ENCODE results near the gene GPATCH8.

Gene GPATCH8

DNA sequence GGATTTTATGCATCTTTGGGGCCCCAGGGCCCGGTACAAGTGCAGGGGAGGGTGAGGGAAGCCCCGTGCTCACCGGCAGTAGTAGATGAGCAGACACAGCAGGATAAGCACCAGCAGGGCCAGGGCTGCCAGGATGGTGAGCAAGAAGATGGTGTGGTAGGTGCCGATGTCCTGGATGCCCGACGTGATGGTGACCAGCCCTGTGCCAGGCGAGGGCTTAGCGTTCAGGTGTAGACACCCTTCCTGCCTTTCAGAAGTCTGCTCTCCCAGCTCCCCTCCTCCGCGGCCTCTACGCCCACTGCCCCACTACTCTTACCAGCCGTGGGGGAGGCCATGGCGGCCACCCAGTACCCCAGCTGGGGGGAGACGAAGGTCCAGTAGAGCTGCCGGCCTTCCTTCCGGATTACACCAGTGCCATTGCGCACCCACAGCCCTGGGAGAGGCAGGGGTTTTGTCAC is 147.5 kb downstream of the GPATCH8 start:
- no peaks in the 10 kb centered on the region for H4K20me1 ChIP-seq (ENCODE audit: insufficient read depth)

DNA sequence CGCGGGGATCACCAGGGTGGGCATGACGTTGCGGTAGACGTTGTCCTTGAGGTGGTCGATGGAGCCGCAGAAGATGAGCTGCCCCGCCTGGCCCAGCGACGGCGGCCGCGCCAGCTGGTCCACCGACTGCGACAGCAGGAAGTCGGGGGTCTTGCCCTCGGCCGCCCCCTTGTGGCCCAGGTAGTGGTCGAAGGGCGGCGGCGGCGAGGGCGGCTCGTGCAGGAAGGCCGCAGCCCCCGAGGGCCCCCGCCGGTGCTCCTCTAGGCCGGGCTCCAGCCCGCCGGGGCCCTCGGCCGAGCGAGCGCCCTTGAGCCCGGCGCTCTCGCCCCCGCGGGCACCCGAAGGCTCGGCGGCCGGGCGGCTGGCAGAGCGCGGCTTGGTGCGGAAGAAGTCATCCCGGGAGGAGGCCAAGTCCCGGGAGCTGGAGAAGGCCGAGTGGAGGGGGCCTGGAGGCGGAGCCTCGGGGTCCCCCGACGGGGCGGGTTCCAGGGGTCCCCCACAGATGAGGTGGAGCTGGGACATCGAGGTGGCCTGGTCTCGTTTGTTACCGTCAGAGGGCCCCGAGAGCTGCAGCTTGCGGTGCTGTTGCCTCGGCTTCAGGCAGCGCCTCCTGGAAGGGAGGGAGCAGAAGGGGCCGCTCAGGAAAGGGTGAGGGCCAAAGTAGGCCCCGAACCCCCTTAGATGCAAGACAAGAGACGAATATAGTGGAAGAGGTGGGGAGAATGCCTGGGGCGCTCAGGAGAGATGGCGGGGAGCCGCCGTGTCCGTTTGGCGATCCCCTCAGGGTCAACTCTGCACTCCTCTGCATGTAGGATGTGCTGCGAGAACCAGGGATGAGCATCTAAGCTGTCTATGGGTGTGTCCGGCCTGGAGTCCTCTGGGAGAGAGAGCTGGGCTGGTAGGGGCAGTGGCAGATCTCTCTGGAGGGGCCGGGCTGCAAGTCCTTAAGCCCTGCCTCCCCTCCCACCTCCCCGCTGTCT is 148.3 kb downstream of the GPATCH8 start:
- TF ChIP-seq, protein P1, sequence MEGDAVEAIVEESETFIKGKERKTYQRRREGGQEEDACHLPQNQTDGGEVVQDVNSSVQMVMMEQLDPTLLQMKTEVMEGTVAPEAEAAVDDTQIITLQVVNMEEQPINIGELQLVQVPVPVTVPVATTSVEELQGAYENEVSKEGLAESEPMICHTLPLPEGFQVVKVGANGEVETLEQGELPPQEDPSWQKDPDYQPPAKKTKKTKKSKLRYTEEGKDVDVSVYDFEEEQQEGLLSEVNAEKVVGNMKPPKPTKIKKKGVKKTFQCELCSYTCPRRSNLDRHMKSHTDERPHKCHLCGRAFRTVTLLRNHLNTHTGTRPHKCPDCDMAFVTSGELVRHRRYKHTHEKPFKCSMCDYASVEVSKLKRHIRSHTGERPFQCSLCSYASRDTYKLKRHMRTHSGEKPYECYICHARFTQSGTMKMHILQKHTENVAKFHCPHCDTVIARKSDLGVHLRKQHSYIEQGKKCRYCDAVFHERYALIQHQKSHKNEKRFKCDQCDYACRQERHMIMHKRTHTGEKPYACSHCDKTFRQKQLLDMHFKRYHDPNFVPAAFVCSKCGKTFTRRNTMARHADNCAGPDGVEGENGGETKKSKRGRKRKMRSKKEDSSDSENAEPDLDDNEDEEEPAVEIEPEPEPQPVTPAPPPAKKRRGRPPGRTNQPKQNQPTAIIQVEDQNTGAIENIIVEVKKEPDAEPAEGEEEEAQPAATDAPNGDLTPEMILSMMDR (conservative IDR thresholded peaks at IDR 0.05; ENCODE audit: low read depth, low read length) = no peak
- no peaks in the 10 kb centered on the region for H3K27me3 ChIP-seq (ENCODE audit: insufficient read depth, low read depth)
- H4K20me1 ChIP-seq (ENCODE audit: insufficient read depth) = no peaks in the 10 kb centered on the region
- no peak overlapping the region for H3K27ac ChIP-seq
- H2AFZ ChIP-seq (ENCODE audit: low read depth) = no peak overlapping the region
- no peak overlapping the region for H3K4me2 ChIP-seq
- peaks cover 6% of the 10 kb centered on the region for H3K4me1 ChIP-seq (ENCODE audit: low read depth, poor library complexity, severe bottlenecking)
- no peaks in the 10 kb centered on the region for H3K79me2 ChIP-seq (ENCODE audit: insufficient read depth, low read depth)
- no peak overlapping the region for H3K9ac ChIP-seq
- no peaks in the 10 kb centered on the region for H3K36me3 ChIP-seq (ENCODE audit: insufficient read depth)
- no peak overlapping the region for H3K4me3 ChIP-seq (IDR thresholded peaks at IDR 0.05; ENCODE audit: insufficient read depth, low read depth, low read length)

More for the DNA sequence above, 147.5 kb downstream of the GPATCH8 start:
- H3K4me1 ChIP-seq (ENCODE audit: low read depth, poor library complexity, severe bottlenecking) = peaks cover 6% of the 10 kb centered on the region
- no peak overlapping the region for H2AFZ ChIP-seq (ENCODE audit: low read depth)
- no peak overlapping the region for H3K9ac ChIP-seq
- no peaks in the 10 kb centered on the region for H3K36me3 ChIP-seq (ENCODE audit: insufficient read depth)
- H3K4me3 ChIP-seq (IDR thresholded peaks at IDR 0.05; ENCODE audit: insufficient read depth, low read depth, low read length) = no peak overlapping the region
- H3K27me3 ChIP-seq (ENCODE audit: insufficient read depth, low read depth) = no peaks in the 10 kb centered on the region
- no peaks in the 10 kb centered on the region for H3K79me2 ChIP-seq (ENCODE audit: insufficient read depth, low read depth)
- TF ChIP-seq, protein P1 (conservative IDR thresholded peaks at IDR 0.05; ENCODE audit: low read depth, low read length) = no peak
- no peak overlapping the region for H3K4me2 ChIP-seq
- H3K27ac ChIP-seq = no peak overlapping the region

DNA sequence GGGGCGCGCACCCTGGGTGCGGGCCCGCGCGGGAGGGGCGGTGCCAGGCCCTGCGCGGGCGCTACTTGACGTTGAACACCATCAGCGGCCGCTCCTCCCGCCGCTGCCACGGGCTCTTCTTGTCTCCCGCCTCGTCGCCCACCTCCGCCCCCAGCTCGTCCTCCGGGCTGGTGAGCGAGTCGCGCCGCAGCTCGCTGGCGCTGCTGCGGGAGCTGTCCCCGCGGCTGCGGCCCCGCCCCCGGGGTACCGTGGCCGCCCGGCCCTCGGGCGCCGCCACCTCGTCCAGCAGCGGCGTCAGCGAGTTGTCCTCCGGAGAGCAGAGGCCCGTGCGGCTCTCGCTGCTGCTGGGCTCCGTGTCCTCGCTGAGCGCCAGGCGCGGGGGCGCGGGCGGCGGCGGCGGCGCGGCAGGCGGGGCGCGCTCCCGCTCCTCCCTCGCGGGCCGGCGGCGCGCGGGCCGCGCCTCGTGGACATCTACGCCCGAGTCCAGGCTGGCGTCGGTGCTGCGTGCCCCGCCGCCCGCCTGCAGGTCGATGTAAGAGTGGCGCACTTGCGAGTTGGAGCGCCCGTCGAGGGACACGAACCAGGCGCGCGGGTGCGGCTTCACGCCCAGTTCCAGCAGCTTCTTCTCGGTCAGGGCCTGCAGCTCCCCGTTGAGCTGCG is 149.4 kb downstream of the GPATCH8 start:
- Histone ChIP-seq H2AFZ (ENCODE audit: low read depth) (no peak overlapping the region), H3K79me2 (ENCODE audit: insufficient read depth, low read depth) (no peaks in the 10 kb centered on the region), H3K27me3 (ENCODE audit: insufficient read depth, low read depth) (no peaks in the 10 kb centered on the region), H3K27ac (no peak overlapping the region), H3K4me1 (ENCODE audit: low read depth, poor library complexity, severe bottlenecking) (peaks cover under 1% of the 10 kb centered on the region), H4K20me1 (ENCODE audit: insufficient read depth) (no peaks in the 10 kb centered on the region), H3K4me3 (IDR thresholded peaks at IDR 0.05; ENCODE audit: insufficient read depth, low read depth, low read length) (no peak overlapping the region), H3K4me2 (no peak overlapping the region), H3K9ac (no peak overlapping the region), H3K36me3 (ENCODE audit: insufficient read depth) (no peaks in the 10 kb centered on the region)
- TF ChIP-seq, protein P1 (conservative IDR thresholded peaks at IDR 0.05; ENCODE audit: low read depth, low read length) = no peak

DNA sequence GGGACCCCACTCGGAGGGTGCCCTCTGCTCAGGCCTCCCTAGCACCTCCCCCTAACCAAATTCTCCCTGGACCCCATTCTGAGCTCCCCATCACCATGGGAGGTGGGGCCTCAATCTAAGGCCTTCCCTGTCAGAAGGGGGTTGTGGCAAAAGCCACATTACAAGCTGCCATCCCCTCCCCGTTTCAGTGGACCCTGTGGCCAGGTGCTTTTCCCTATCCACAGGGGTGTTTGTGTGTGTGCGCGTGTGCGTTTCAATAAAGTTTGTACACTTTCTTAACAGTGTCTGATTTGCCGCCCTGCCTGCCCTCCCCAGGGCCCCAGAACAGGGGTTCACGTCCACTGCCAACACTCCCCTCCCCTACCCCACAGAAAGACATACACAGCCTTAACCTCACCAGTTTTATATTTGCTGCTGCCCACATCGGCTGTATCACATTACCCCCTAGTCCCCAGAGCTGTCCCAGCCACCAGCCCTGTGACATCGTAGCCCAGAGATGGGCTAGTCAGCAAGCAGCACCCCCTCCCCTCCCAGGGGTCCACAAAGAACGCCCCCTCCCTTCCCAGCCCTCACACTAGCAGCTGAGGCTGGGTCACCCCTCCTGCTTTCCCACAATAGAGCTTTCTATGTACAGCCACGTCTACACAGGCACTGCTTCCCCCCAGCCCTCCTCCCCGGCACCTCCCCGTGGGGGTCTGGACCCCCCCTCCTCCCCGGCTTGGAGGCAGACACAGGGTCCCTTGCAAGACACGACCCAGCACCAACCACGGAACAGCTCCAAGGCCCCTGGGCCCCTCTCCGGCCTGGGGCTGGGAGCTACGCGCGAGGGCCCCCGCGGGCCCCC is 150.2 kb downstream of the GPATCH8 start:
- H3K36me3 ChIP-seq (ENCODE audit: insufficient read depth) = no peaks in the 10 kb centered on the region
- no peaks in the 10 kb centered on the region for H3K27me3 ChIP-seq (ENCODE audit: insufficient read depth, low read depth)
- H2AFZ ChIP-seq (ENCODE audit: low read depth) = no peak overlapping the region
- H3K9ac ChIP-seq = no peak overlapping the region
- no peaks in the 10 kb centered on the region for H4K20me1 ChIP-seq (ENCODE audit: insufficient read depth)
- H3K4me2 ChIP-seq = no peak overlapping the region
- peaks cover 6% of the 10 kb centered on the region for H3K4me1 ChIP-seq (ENCODE audit: low read depth, poor library complexity, severe bottlenecking)
- TF ChIP-seq, protein P1 (conservative IDR thresholded peaks at IDR 0.05; ENCODE audit: low read depth, low read length) = no peak
- H3K27ac ChIP-seq = no peak overlapping the region
- H3K79me2 ChIP-seq (ENCODE audit: insufficient read depth, low read depth) = no peaks in the 10 kb centered on the region
- no peak overlapping the region for H3K4me3 ChIP-seq (IDR thresholded peaks at IDR 0.05; ENCODE audit: insufficient read depth, low read depth, low read length)
